Vagina (tissue), 2 donors: ENCODE results near the gene AMFR. TPM values are rescaled to one million over a fixed set of nuclear protein-coding genes. Genes with fewer than 3 reads are reported as not detected.
A peak's percentile ranks its signal among the peaks of the same experiment; 100 is the strongest.

Experiments used
- DNase-seq, 2 donors: peaks; one replicate each; pipeline ENCODE4 v3.0.0-alpha.2; 2017; ENCODE audit errors: extremely low spot score in 2 of 2
- H3K27ac ChIP-seq: fragments of 200-600 bp; sonication (generic); one replicate; pipeline ENCODE4 v1.5.1; 2019
- H3K27me3 ChIP-seq: fragments of 200-600 bp; sonication (generic); one replicate; pipeline ENCODE4 v1.5.1; 2019
- H3K36me3 ChIP-seq, 2 donors: fragments of 200-600 bp; sonication (generic); one replicate each; pipeline ENCODE4 v1.5.1; 2017 to 2019
- H3K4me1 ChIP-seq: fragments of 200-600 bp; sonication (generic); one replicate; pipeline ENCODE4 v1.5.1; 2019
- H3K4me3 ChIP-seq, 2 donors: fragments of 200-600 bp; sonication (generic); 1 replicate in 1 of 2; 2 replicates in 1 of 2; pipeline ENCODE4 v1.5.1; 2016 to 2019
- H3K9me3 ChIP-seq: fragments of 200-600 bp; sonication (generic); one replicate; pipeline ENCODE4 v1.5.1; 2019
- CTCF ChIP-seq, 3 experiments: fragments of 450-650 bp in 2 of 3; fragments of 200-600 bp in 1 of 3; sonication (generic) in 1 of 3; IDR thresholded peaks; one replicate each; pipeline ENCODE4 v1.5.1; 2017 to 2019; ENCODE audit warnings: antibody characterized with exemption in 3 of 3, mild to moderate bottlenecking in 2 of 3, moderate library complexity in 2 of 3
- POLR2A ChIP-seq, 2 donors: fragments of 450-650 bp; IDR thresholded peaks; one replicate each; pipeline ENCODE4 v1.6.1; 2017; ENCODE audit warnings: antibody characterized with exemption in 2 of 2, mild to moderate bottlenecking in 2 of 2, moderate library complexity in 2 of 2
- POLR2AphosphoS5 ChIP-seq, 2 donors: sonication (generic); formaldehyde crosslinking; IDR thresholded peaks; one replicate each; pipeline ENCODE4 v1.9.0; 2017; ENCODE audit warnings: antibody characterized with exemption in 2 of 2, mild to moderate bottlenecking in 2 of 2, low read depth in 1 of 2; ENCODE audit not compliant: insufficient read depth in 1 of 2
- intact Hi-C: fragments of 100-400 bp; cut with DNase I; formaldehyde crosslinking; loops from one replicate; pipeline ENCODE4 v1.15.1; 2023
- total RNA-seq: library from RNA; depleted of rRNA; stranded (reverse); fragments of >200 nt; gene quantifications from one replicate; pipeline ENCODE4 v1.2.3, GENCODE V29; 2016

Gene AMFR
- total RNA-seq, 1 donor from 2014 or later, result 132 TPM

GRCh38 chr16:56447286-56447685, 21.9 kb upstream of the AMFR start:
- no peaks in the 10 kb centered on the region for H3K27me3 ChIP-seq
- peaks cover 0 to 17% of the 10 kb centered on the region in 2 donors for H3K36me3 ChIP-seq
- no peaks in the 10 kb centered on the region for H3K9me3 ChIP-seq
- no peak overlapping the region for H3K27ac ChIP-seq
- H3K4me1 ChIP-seq, result peaks cover 32% of the 10 kb centered on the region
- no peak for TF ChIP-seq POLR2AphosphoS5 (IDR thresholded peaks at IDR 0.05; ENCODE audit: insufficient read depth in 1 of 2, low read depth in 1 of 2)
- TF ChIP-seq POLR2A (IDR thresholded peaks at IDR 0.05), result no peak
- H3K4me3 ChIP-seq, result no peak overlapping the region
- intact Hi-C loops, result no loop called here
- no peak for DNase-seq

- intact Hi-C loops, result no loop called here
- TF ChIP-seq CTCF (IDR thresholded peaks at IDR 0.05), result no peak
- no peak for TF ChIP-seq POLR2A (IDR thresholded peaks at IDR 0.05)
- no peak for TF ChIP-seq POLR2AphosphoS5 (IDR thresholded peaks at IDR 0.05; ENCODE audit: insufficient read depth in 1 of 2, low read depth in 1 of 2)
- H3K9me3 ChIP-seq, result no peaks in the 10 kb centered on the region
These were observed 12.7 kb upstream of the AMFR start for GRCh38 chr16:56438038-56438437.

DNA sequence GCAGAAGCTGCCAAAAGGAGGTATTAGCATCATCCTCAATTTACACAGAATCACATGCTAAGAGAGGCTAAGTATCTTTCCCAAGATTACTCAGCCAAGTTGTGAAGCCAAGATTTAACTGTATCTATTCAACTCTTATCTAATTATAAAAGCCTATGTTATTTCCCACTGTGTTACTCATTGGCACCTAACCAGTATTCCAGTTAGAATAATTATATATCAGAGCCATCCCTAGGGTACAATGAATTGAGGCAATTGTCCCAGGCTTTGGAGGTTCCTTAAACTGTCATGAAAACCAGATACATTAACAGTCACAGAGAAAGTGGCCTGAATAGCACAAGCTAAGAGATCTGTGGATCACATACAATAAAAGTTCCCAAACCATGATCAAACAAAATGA, 10.9 kb upstream of the AMFR start:
- Histone ChIP-seq H3K36me3 (peaks cover 0 to 42% of the 10 kb centered on the region in 2 donors), H3K27me3 (no peaks in the 10 kb centered on the region), H3K9me3 (no peaks in the 10 kb centered on the region), H3K4me3 (no peak overlapping the region), H3K4me1 (no peaks in the 10 kb centered on the region), H3K27ac (no peak overlapping the region)
- no peak for DNase-seq
- TF ChIP-seq CTCF (IDR thresholded peaks at IDR 0.05) (no peak), POLR2AphosphoS5 (IDR thresholded peaks at IDR 0.05; ENCODE audit: insufficient read depth in 1 of 2, low read depth in 1 of 2) (no peak), POLR2A (IDR thresholded peaks at IDR 0.05) (no peak)
- intact Hi-C loops, result no loop called here

More at GRCh38 chr16:56438038-56438437, 12.7 kb upstream of the AMFR start:
- H3K4me1 ChIP-seq, result no peaks in the 10 kb centered on the region
- peaks cover 0 to 30% of the 10 kb centered on the region in 2 donors for H3K36me3 ChIP-seq
- no peak overlapping the region for H3K27ac ChIP-seq
- H3K4me3 ChIP-seq, result no peak overlapping the region
- DNase-seq, result no peak
- H3K27me3 ChIP-seq, result no peaks in the 10 kb centered on the region

DNA sequence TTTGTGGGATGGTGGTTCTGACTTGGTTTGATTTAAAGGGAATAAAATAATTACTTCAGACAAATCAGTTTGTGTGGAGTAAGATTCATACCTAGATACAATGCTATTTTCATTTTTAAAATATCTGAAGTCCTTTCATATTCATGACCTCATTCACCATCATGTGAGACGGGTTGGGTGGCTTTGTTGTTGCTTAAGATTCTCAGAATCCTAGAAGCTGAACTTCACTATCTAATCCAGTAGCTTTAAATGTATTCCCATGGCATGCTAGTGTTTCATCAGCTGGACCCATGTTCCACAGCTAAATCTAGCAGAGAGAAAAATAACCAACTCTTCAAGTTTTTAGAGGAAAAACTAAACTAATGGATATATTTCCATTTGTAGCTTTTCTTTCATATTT, 2.7 kb upstream of the AMFR start:
- Histone ChIP-seq H3K4me1 (peaks cover 22% of the 10 kb centered on the region), H3K27ac (no peak overlapping the region), H3K4me3 (no peak overlapping the region), H3K36me3 (peaks cover 0 to 19% of the 10 kb centered on the region in 2 donors), H3K27me3 (no peaks in the 10 kb centered on the region), H3K9me3 (no peaks in the 10 kb centered on the region)
- DNase-seq, result no peak
- TF ChIP-seq POLR2AphosphoS5 (IDR thresholded peaks at IDR 0.05; ENCODE audit: insufficient read depth in 1 of 2, low read depth in 1 of 2) (peak in 1 of 2 donors; percentile 30), CTCF (IDR thresholded peaks at IDR 0.05) (no peak)
- intact Hi-C loops, result no loop called here

- TF ChIP-seq POLR2A (IDR thresholded peaks at IDR 0.05) (no peak), POLR2AphosphoS5 (IDR thresholded peaks at IDR 0.05; ENCODE audit: insufficient read depth in 1 of 2, low read depth in 1 of 2) (peak in 1 of 2 donors; percentile 55)
- Histone ChIP-seq H3K4me1 (peaks cover 35% of the 10 kb centered on the region), H3K9me3 (no peaks in the 10 kb centered on the region), H3K27ac (no peak overlapping the region), H3K36me3 (peaks cover 0 to 6% of the 10 kb centered on the region in 2 donors), H3K27me3 (no peaks in the 10 kb centered on the region), H3K4me3 (no peak overlapping the region)
- intact Hi-C loops, result no loop called here
- DNase-seq, result no peak
These were observed 1.2 kb upstream of the AMFR start for GRCh38 chr16:56426585-56426984.

GRCh38 chr16:56424791-56425438, 430 bp downstream of the AMFR start:
- Histone ChIP-seq H3K9me3 (no peaks in the 10 kb centered on the region), H3K4me3 (peak overlapping the region; percentile 74 to 84), H3K4me1 (peaks cover 43% of the 10 kb centered on the region), H3K27ac (peak overlapping the region; percentile 93), H3K27me3 (no peaks in the 10 kb centered on the region), H3K36me3 (no peaks in the 10 kb centered on the region)
- intact Hi-C loops, result no loop called here
- TF ChIP-seq POLR2AphosphoS5 (IDR thresholded peaks at IDR 0.05; ENCODE audit: insufficient read depth in 1 of 2, low read depth in 1 of 2), result no peak
- TF ChIP-seq CTCF (IDR thresholded peaks at IDR 0.05), result no peak
- no peak for TF ChIP-seq POLR2A (IDR thresholded peaks at IDR 0.05)
- DNase-seq, result no peak
